Bronchial epithelial cell (primary cell): ENCODE data around the gene PPFIA4. TPM values are rescaled to one million over a fixed set of nuclear protein-coding genes. Genes with fewer than 3 reads are reported as not detected.
A peak's percentile ranks its signal among the peaks of the same experiment; 100 is the strongest.

ENCODE experiments used
- DNase-seq: peaks from one replicate; pipeline ENCODE4 v3.0.0-alpha.2; 2010; ENCODE audit warnings: low read depth
- FAIRE-seq: peaks from 2 replicates; lab custom pipeline; 2011; peaks lifted over from hg19 to GRCh38; lab: Jason Lieb, UNC
- H3K27me3 ChIP-seq: 2 replicates; pipeline ENCODE4 v1.5.1; 2011; ENCODE audit warnings: low read length; ENCODE audit not compliant: control insufficient read depth, insufficient read depth
- H3K36me3 ChIP-seq: 2 replicates; pipeline ENCODE4 v1.5.1; 2011; ENCODE audit warnings: low read length; ENCODE audit not compliant: control insufficient read depth, insufficient read depth
- H3K4me3 ChIP-seq: 2 replicates; pipeline ENCODE4 v1.5.1; 2011; ENCODE audit warnings: mild to moderate bottlenecking, low read depth, low read length, control low read depth
- CTCF ChIP-seq: IDR thresholded peaks from 2 replicates; pipeline ENCODE4 v1.5.1; 2011; ENCODE audit warnings: mild to moderate bottlenecking, moderate library complexity, low read length, control low read depth, inconsistent platforms; ENCODE audit not compliant: insufficient read depth, severe bottlenecking
- total RNA-seq: library from RNA; depleted of rRNA; stranded (reverse); fragments of >200 nt; gene quantifications from 2 replicates; pipeline ENCODE4 v1.2.1, GENCODE V29; 2014

Gene PPFIA4
- total RNA-seq, 1 donor from 2014 or later, result 4.2 TPM

GRCh38 chr1:203033287-203033686 lies 7.0 kb downstream of the PPFIA4 start:
- DNase-seq (no peak), FAIRE-seq (peak; percentile 32)
- Histone ChIP-seq H3K4me3 (no peak overlapping the region), H3K36me3 (no peaks in the 10 kb centered on the region), H3K27me3 (no peaks in the 10 kb centered on the region)
- TF ChIP-seq CTCF, result no peak

- DNase-seq (no peak), FAIRE-seq (peak; percentile 62)
- Histone ChIP-seq H3K27me3 (no peaks in the 10 kb centered on the region), H3K36me3 (no peaks in the 10 kb centered on the region), H3K4me3 (no peak overlapping the region)
- no peak for TF ChIP-seq CTCF
Observed at GRCh38 chr1:203033917-203034316, 7.6 kb downstream of the PPFIA4 start.

- FAIRE-seq (no peak), DNase-seq (no peak)
- Histone ChIP-seq H3K27me3 (no peaks in the 10 kb centered on the region), H3K36me3 (no peaks in the 10 kb centered on the region), H3K4me3 (no peak overlapping the region)
- no peak for TF ChIP-seq CTCF
Observed at GRCh38 chr1:203034422-203035110, 8.3 kb downstream of the PPFIA4 start.

- Histone ChIP-seq H3K4me3 (no peak overlapping the region), H3K36me3 (no peaks in the 10 kb centered on the region), H3K27me3 (no peaks in the 10 kb centered on the region)
- FAIRE-seq (no peak), DNase-seq (no peak)
- TF ChIP-seq CTCF, result no peak
Observed at GRCh38 chr1:203035111-203036000, 9.1 kb downstream of the PPFIA4 start.

- no peak for TF ChIP-seq CTCF
- DNase-seq, result no peak
- no peaks in the 10 kb centered on the region for H3K27me3 ChIP-seq
- no peak overlapping the region for H3K4me3 ChIP-seq
- no peak for FAIRE-seq
- no peaks in the 10 kb centered on the region for H3K36me3 ChIP-seq
Observed at GRCh38 chr1:203036135-203036534, 9.8 kb downstream of the PPFIA4 start.
